Epithelial cell of proximal tubule (primary cell): Measurements from ENCODE around the gene SMIM9. TPM values are rescaled to one million over a fixed set of nuclear protein-coding genes. Genes with fewer than 3 reads are reported as not detected.

Experiments used
- DNase-seq: peaks from one replicate; pipeline ENCODE4 v3.0.0-alpha.2; 2011; ENCODE audit warnings: low read depth
- H3K4me3 ChIP-seq: 2 replicates; pipeline ENCODE4 v1.5.1; 2011; ENCODE audit warnings: low read depth, mild to moderate bottlenecking, low read length
- CTCF ChIP-seq: conservative IDR thresholded peaks from 2 replicates; pipeline ENCODE4 v1.5.1; 2012; ENCODE audit warnings: low read depth, mild to moderate bottlenecking, low read length
- total RNA-seq: library from RNA; depleted of rRNA; stranded (reverse); fragments of >200 nt; gene quantifications from 2 replicates; pipeline ENCODE4 v1.2.3, GENCODE V29; 2015

SMIM9 gene
- total RNA-seq, 1 donor from 2014 or later: not detected

- DNase-seq: no peak
- H3K4me3 ChIP-seq: peak overlapping the region; percentile 71
- no peak for TF ChIP-seq CTCF
Observed at GRCh38 chrX:154804261-154804956, 30.1 kb downstream of the SMIM9 start.

- no peak for DNase-seq
- H3K4me3 ChIP-seq: no peak overlapping the region
- TF ChIP-seq CTCF: no peak
Observed at GRCh38 chrX:154802947-154803346, 31.5 kb downstream of the SMIM9 start.

GRCh38 chrX:154800478-154801210, 33.8 kb downstream of the SMIM9 start:
- H3K4me3 ChIP-seq: no peak overlapping the region
- TF ChIP-seq CTCF: no peak
- DNase-seq: no peak

- TF ChIP-seq CTCF: no peak
- DNase-seq: no peak
- H3K4me3 ChIP-seq: no peak overlapping the region
Observed at GRCh38 chrX:154799556-154800348, 34.7 kb downstream of the SMIM9 start.

- TF ChIP-seq CTCF: no peak
- H3K4me3 ChIP-seq: no peak overlapping the region
- no peak for DNase-seq
Observed at GRCh38 chrX:154797006-154797405, 37.5 kb downstream of the SMIM9 start.

- DNase-seq: no peak
- TF ChIP-seq CTCF: no peak
- no peak overlapping the region for H3K4me3 ChIP-seq
Observed at GRCh38 chrX:154795016-154795415, 39.4 kb downstream of the SMIM9 start.
